Ovary (tissue), 3 donors: ENCODE data around the gene PARD3B.

ENCODE experiments used
- CTCF ChIP-seq, 3 donors: fragments of 450-650 bp in 2 of 3; fragments of 200-600 bp in 1 of 3; IDR thresholded peaks; one replicate each; pipeline versions ENCODE4 v1.5.1 to v1.8.0; 2016 to 2022; ENCODE audit warnings: antibody characterized with exemption in 3 of 3, mild to moderate bottlenecking in 1 of 3
- EP300 ChIP-seq: sonication (generic); formaldehyde crosslinking; IDR thresholded peaks from one replicate; pipeline ENCODE4 v1.6.1; 2017; ENCODE audit warnings: antibody characterized with exemption
- POLR2A ChIP-seq: fragments of 450-650 bp; IDR thresholded peaks from one replicate; pipeline ENCODE4 v1.6.1; 2017; ENCODE audit warnings: antibody characterized with exemption, mild to moderate bottlenecking, moderate library complexity
- donor health status: DM: no; HTN: no; CAD: no.

GRCh38 chr2:205571360-205571959 is 1026.2 kb downstream of the PARD3B start:
- TF ChIP-seq CTCF (IDR thresholded peaks at IDR 0.05) (no peak), POLR2A (no peak), EP300 (no peak)
